ENCODE data around the gene ARG2.
A peak's percentile ranks its signal among the peaks of the same experiment; 100 is the strongest.

The ARG2 gene

DNA sequence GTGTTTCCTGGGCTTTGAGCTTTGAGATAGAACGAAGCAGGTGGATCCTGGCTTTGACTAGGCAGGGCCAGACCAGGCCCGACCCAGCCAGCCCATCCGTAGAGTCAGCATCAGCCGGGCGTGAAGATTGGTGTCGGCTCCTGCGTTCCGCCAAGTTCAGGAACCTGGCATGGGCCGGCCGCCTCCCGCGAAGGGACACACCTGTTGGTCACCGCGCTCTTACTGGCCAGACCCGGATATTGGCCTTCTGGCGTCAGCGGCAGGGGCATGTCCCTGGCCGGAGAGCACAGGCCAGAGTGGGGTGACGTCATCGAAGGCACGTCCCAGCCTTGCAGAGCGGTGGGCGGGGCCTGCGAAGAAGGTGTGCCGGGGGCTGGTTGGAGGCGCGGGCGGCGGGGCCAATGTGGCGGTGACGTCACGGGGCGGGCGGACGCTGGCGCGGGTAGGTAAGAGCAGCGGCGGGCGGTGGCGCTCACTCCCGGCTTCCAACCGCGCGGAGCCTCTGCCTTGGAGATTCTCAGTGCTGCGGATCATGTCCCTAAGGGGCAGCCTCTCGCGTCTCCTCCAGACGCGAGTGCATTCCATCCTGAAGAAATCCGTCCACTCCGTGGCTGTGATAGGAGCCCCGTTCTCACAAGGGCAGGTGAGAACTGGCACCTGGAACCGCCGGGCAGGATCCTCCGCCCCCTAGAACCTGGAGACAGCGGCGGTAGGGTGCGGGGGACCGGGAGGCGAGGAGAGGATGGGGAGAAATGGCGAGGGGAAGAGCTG is at the start of gene ARG2:
TSS of gene ARG2 (plus strand) at position 475 of the 771 bp plus-strand sequence. CDS start at position 533, 58 bp downstream.
- peak; percentile 97 for DNase-seq (ENCODE audit: low read depth)

DNA sequence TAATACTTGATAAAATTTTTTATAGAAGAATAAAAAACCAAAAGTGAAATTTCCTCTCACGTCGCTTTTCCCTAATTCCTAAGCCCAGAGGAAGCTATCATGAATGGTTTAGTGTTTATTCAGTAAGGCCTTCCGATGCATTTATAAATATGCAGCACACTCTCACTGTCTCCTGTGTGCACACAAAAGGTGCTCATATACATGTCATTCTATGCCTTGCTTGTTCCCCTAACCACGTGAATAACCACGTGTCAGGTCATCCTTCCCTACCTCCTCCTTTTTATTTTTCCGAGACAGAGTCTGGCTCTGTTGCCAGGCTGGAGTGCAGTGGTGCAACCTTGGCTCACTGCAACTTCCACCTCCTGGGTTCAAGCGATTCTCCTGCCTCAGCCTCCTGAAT is 49.3 kb upstream of the ARG2 start:
- no peak for DNase-seq (ENCODE audit: low read depth)

DNA sequence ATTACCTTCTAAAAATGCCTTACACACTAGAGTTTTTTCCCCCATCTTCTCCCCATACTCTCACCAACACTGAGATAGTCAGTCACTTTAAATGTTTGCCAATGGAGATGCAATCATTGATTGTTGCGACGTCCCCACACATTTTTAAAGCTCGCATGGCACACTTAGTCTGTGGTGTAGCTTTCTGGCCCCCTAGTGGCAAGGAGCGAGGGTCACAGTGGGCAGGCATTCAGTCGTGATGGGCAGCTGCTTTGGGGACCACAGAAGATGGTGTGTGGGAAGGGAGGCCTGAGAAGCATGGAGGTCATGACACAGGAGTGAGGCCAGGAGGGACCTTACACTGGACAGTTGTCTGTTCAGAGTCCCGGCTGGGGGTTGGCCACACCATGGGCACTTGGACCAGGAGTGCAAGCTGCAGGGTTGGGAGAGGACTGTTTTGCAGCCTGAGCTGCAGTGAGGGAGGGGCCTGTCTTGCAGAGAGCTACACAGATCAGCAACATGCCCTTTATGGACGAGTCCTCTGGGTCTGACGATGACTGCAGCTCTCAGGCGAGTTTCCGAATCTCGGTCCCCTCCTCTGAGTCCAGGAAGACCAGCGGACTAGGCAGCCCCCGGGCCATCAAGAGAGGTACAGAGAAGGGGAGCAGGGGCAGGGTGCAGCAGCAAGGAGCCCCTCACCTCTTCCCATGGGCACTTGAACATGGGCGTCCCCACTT is 48.3 kb upstream of the ARG2 start:
- DNase-seq (ENCODE audit: low read depth) = peak; percentile 71

DNA sequence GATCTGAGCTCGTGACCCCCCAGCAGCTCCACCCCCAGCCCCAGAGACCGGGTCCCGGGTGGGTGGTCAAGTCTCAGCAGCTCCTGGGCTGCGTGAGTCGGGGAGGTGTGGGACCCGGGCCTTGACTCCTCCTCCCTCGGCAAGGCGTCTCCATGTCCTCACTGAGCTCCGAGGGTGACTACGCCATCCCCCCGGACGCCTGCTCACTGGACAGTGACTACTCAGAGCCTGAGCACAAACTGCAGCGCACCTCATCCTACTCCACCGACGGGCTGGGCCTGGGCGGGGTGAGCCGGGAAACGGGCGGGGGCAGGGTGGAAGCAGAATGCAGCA is 47.8 kb upstream of the ARG2 start:
- no peak for DNase-seq (ENCODE audit: low read depth)

DNA sequence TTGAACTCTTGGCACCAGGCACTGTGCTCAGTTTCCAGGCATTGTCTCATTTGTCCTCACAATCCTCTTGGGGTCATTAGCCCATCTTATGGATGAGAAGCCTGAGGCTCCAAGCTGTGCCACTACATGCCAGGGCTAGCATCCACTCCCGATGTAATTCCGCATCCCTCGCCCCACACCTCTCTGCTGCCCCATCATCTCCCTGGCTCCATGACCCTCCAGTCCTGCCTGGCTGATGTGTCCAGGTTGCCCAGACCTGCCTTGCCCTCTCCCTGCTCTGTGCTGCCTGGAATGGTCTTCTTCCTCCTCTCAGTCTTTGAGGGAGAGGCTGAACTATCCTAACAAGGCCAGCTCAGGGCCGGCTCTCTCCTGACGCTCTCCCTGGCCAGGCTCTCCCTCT is 47.1 kb upstream of the ARG2 start:
- no peak for DNase-seq (ENCODE audit: low read depth)

DNA sequence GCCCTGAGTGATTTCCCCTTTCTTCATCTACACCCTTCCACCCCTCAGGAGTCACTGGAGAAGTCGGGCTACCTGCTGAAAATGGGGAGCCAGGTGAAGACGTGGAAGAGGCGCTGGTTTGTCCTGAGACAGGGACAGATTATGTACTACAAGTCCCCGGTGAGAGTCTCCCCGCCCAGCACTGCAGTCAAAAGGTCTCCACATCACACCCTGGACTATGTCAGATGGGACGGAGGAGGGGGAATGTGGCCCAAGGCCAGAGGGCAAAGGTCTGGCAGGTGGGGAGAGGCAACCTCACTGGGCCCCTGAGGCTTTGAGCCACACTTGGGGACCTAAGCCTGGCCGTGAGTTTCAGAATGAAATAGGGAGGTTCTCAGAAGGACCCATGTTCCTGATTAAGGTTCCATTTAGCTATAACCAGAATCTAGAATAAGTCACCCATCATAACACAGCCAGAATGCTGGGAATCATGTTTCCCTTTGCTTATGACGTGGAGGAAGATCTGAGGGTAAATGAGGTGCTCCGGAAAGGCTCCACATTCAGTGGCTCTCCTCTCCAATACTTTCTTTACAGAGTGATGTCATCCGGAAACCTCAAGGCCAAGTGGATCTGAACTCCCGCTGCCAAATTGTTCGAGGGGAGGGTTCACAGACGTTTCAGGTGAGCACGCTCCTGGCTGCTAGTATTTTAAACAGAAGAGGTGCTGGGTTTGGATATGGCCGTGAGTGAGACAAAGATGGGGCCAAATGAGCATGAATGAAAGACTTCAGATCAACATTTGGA is 46.3 kb upstream of the ARG2 start:
- no peak for DNase-seq (ENCODE audit: low read depth)

DNA sequence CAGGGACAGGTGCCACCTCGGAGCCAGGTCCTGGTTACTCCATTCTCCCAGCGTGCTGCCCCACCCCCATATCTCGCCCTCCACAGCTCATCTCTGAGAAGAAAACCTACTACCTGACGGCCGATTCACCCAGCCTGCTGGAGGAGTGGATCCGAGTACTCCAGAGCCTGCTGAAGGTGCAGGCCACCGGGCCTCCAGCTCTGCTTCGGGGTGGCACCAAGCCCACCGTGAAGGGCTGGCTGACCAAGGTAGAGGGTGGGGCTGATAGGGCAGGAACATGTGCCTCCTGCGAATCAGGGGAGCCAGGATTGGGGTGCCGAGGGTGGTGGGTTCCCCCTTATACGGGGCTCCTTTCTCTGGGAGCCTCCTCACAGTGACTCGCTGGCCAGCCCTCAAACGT is 45.6 kb upstream of the ARG2 start:
- no peak for DNase-seq (ENCODE audit: low read depth)

DNA sequence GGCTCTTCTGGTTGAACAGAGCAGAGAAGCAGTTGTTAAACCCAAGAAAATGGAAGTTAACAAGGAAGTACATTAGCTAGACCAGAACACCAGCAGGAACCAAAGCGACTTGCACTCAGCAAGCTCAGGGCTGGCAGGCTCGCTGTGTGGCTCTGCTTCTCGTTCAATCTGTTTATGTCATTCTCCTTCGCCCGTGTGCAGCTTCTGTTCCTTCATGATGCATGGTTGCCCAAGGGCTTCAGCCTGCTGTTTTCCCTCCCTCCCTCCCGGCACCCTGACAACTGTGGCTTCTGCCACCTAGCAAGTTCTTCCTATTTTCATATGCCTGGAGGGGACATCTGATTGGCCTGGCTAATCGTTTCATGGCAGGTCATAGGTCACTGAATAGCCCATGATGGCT is 44.9 kb upstream of the ARG2 start:
- DNase-seq (ENCODE audit: low read depth) = no peak

DNA sequence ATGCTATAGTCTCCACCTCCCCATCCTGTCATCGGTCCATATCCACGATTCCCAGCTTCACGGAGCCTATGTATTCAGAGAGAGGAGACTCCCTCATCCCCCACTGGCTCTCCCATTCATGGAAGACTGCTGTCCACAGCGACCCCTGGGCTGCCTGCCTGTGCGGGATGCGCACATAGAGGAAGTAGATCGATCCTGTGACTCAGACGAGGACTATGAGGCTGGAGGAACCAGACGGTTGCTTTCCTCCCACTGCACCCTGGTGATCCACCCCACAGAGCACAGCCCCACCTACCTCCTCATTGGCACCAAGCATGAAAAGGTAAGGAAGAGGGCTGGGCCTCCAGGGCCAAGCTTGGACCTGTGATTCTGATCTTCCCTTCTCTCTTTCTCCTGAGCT is 44.0 kb upstream of the ARG2 start:
- peak; percentile 62 for DNase-seq (ENCODE audit: low read depth)

DNA sequence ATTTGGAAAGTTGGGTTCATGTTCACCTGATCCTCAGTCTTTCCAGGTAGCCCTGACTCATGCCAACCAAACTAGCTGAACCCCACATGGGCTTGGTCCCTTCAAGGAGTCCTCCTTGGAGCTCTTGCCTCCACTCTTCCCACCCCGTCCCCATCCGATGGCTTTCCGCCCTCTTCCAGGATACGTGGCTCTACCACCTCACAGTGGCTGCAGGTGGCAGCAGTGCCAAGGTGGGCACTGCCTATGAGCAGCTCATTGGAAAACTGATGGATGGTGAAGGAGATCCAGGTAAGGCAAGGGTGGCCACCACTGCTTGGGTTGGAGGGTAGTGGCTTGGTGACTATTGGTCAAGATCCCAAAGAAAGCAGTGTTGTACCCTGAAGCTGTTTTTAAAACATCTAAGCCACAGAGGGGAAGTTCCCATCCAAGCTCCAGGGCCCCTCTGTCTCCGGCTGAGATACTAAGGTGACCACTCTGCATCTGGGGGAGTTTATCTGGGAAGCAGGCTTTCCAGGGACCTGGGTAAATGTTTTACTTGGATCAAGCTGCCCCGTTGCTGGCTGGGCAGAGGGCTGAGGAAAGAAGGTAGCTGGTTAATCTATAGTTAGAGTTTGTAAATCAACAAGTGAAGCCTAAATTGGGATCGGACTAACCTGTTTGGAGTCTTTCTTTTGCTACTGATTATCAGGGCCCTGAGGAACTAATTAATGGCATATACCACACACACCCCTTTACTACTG is 43.3 kb upstream of the ARG2 start:
- DNase-seq (ENCODE audit: low read depth) = no peak

DNA sequence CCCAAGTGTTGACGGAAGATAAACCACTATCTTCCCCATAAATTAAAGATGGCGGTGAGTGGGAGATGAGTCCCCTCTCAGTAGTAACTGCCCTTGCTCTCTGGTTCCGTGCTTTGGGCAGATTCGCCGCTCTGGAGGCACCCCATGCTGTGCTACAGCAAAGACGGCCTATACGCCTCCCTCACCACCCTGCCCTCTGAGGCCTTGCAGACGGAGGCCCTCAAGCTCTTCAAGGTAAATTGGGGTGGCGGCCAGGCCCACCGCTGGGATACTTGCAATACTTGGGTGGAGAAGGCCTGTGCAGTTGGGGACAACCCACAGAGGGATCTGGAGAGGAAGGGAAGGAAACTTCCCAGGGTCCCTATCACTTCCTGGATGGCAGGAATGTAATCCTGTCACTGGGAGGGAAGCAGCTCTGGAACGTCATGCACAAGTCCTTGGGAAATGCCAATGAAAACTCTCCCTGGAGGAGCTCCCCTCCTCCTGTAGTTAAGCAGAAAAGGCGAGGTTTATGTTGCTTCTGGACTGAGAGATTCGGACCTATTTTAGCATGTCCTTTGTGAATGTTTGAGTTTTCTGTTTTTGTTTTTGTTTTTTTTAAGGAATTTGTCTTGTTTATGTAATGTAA is 42.4 kb upstream of the ARG2 start:
- DNase-seq (ENCODE audit: low read depth) = no peak

DNA sequence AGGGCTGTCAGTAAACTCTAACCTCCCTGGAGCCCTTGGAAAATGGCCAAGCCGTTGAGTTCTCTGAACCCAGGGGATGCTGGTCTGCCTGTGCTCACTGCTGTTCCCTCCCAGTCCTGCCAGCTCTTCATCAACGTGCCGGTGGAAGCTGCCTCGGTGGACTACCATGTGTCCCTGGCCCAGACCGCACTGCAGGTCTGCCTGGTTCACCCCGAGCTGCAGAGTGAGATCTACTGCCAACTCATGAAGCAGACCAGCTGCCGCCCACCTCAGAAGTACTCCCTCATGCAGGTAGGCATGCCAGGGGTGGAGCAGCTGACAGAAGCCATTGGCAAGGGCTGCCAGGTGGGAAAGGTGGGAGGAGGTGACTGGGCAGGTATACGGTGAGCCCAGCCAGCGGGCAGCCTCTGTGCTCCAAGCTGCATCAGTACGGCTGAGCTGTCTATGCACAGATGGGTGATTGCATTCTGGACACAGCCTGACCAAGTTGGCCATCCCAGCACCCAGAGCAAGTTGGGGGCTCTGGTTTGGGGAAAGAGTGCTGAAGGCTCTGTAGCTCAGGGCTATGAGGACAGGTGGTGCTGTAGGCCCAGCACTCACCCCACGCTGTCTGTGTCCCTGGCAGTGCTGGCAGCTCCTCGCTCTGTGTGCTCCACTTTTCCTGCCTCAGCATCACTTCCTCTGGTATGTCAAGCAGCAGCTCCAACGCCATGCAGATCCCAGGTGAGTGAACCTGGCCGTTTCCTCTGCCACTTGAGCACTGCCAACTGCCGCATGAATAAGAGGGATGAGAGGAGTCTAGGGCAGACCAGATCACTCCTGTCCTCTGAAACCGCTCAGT is 41.6 kb upstream of the ARG2 start:
- DNase-seq (ENCODE audit: low read depth) = no peak

DNA sequence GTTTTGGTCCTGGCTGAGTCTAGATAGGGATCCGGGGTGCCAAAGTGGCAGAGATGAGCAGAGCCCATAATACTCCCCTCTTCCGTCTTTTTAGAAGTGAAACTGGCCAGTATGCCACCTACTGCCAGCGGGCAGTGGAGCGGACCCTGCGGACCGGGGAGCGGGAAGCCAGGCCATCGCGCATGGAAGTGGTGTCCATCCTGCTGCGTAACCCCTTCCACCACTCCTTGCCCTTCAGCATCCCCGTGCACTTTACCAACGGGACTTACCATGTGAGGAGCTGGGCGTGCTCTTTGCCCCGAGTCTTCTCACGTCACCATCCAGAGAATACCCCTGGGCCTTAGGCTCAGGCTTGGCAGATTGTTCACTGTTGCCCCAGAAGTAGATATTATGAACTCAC is 40.7 kb upstream of the ARG2 start:
- no peak for DNase-seq (ENCODE audit: low read depth)

DNA sequence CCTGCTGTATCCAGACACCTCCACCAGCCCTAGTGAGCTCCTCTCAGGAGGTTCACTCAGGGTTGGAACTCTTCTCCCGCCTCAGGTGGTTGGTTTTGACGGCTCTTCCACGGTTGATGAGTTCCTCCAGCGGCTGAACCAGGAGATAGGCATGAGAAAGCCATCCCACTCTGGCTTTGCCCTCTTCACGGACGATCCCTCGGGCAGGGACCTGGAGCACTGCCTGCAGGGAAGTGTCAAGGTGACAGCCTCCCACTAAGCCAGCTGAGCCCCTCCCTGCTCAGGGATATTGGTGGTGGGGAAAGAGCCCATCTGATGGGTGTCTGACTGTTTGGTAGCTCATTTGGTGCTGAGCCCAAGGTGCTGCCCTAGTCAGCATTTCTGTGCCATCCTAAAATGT is 40.1 kb upstream of the ARG2 start:
- no peak for DNase-seq (ENCODE audit: low read depth)

DNA sequence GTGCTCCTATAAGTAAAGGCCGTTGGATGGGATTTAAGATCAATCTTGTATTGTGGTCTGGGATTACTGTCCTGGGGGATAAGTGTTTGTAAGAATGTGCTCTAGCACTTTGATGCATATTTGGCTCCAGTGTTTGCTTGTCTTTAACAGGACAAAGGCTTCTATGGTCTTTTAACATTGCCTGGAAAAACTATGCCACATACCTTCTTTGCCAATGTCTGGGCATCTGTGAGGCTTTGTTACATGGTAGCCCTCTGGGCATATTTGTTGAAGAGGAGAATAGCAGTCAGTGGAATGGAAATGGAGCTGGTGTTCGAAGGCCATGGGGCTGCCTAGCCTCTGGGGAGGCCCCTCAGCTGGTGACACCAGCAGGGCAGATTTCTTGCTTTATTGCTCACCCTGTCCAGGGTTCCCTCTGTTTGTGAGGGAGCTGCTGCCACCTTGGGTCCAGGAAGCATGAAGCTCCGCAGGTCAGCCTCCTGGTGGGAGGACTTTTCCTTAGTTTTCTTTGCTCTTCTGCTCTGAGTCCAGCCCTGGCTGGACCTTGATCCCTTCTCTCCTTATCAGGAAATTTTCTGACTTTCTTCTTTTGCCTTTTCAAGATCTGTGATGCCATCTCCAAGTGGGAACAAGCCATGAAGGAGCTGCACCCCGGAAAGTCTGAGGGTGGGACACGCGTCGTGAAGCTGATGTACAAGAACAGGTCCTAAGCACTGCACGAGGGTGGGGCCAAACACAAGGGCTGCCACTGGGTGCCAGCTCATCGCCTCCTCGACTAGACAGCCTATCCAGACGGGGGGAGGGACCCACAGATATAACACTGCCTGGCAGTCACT is 39.2 kb upstream of the ARG2 start:
- DNase-seq (ENCODE audit: low read depth) = peak; percentile 13

DNA sequence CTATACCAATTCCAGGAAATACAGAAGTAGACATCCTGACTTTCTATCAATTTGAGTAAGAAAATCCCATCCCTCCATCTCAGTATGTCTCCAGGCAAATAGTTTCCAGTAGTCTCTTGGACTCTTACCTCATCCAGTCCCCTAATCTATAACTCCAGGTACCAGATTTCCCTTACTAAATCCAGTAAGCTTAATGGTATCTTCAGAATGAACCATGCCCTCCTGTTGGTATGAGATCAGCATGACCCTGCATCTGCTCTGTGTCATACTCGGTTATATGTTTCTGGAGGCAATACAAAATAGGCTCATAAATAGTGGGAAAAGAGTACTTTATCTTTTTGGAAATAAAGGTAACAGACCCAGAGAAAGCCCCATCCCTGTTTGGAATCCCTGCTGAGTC is 38.1 kb upstream of the ARG2 start:
- peak; percentile 31 for DNase-seq (ENCODE audit: low read depth)

DNA sequence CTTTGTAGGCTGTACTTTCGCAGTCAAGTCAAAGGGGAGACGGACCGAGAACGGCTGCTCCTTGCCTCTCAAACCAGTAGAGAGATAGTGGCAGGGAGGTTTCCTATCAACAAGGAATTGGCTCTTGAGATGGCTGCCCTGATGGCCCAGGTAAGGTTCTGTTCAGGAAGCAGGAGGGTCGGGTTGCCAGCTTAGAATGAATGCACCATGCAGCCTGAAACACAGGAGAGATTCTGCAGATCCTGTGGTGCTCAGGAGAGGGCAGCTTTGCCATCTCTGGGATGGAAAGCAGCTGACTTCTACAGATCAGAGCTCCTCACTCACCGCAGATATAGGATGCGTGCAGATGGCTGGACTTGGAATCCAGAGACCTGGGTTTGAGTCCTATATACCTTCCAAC is 37.7 kb upstream of the ARG2 start:
- no peak for DNase-seq (ENCODE audit: low read depth)

DNA sequence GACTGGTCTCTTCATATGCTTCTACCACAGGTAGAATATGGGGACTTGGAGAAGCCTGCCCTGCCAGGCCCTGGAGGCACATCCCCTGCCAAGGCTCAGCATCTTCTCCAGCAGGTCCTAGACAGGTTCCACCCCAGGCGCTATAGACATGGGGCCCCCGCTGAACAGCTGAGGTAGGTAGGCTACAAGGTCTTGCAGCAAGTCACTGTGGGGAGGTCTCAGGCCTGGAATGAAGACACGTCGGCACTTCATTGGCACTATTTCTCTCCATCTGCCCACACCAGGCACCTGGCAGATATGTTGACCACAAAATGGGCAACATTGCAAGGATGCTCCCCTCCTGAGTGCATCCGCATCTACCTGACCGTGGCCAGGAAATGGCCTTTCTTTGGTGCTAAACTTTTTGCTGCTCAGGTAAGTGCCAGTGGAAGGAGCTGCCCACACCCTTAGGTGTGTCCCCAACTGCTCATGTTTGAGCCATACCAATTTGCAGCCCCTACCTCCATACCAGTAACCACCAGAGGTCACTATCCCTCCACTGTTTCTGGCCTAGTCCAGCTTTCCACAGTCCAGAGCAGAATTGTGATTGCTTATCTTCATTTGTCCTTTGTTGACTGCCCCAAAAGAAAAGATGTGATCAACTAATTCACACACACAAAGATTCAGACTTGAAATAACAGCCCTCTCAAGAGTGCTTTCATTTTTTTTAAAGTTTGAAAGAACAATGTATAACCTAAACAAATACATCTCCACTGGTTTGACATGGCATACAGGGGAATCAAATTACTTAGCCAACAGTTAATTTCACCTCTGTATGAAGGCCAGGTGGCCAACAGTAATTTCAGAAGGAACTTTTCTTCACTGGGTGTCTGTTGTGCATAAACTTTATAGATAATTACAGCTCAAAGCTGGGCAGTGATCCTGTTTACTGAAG is 35.7 kb upstream of the ARG2 start:
- peak; percentile 69 for DNase-seq (ENCODE audit: low read depth)

DNA sequence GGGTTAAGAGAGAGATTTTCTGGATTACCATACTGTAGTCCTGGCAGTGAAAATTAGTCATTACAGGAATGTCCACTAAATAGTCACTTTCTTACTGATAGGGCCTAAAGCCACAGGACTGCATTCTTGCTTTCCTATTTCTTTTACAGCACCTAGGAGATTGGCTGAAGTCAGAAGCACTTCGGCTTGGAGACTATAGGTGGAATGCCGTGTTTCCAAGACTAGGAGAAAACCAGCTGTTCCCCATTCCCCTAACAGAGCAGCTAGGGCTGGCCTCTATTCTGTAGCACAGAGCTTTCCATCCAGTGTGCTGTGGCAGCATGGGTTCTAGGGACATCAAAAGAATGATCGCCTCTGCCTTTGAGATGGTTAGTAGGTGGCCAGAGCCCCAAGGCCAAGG is 34.7 kb upstream of the ARG2 start:
- peak; percentile 21 for DNase-seq (ENCODE audit: low read depth)

Data from ELR (cell line).